NCI-H526 treated with DMSO at 0.1 percent for 48 hours (cell line): ENCODE data around the gene GPR12.
"Not testable (repeated sequence)": the region's sequence is repeated elsewhere in the genome, so short reads cannot be mapped to it uniquely, and the experiment has no call there.

ENCODE experiments used
- DNase-seq: peaks from one replicate; lab custom pipeline; 2025; lab: John Stamatoyannopoulos, UW

Gene GPR12

GRCh38 chr13:26749285-26749684, 11.3 kb downstream of the GPR12 start:
- no peak for DNase-seq

- no peak for DNase-seq
Observed at GRCh38 chr13:26747706-26748105, 12.9 kb downstream of the GPR12 start.

- no peak for DNase-seq
Observed at GRCh38 chr13:26743971-26744370, 16.6 kb downstream of the GPR12 start.

- no peak for DNase-seq
Observed at GRCh38 chr13:26742691-26743358, 17.8 kb downstream of the GPR12 start.

- no peak for DNase-seq
Observed at GRCh38 chr13:26735677-26736076, 24.9 kb downstream of the GPR12 start.

GRCh38 chr13:26727633-26728032, 33.0 kb downstream of the GPR12 start:
- DNase-seq, result no peak

- no peak for DNase-seq
Observed at GRCh38 chr13:26727122-26727521, 33.5 kb downstream of the GPR12 start.

- DNase-seq, result no peak
Observed at GRCh38 chr13:26726684-26727083, 33.9 kb downstream of the GPR12 start.

GRCh38 chr13:26723620-26724019, 37.0 kb downstream of the GPR12 start:
- DNase-seq, result not testable (repeated sequence)

- DNase-seq, result no peak
Observed at GRCh38 chr13:26722321-26722720, 38.3 kb downstream of the GPR12 start.

GRCh38 chr13:26721251-26722121, 39.1 kb downstream of the GPR12 start:
- no peak for DNase-seq

GRCh38 chr13:26719356-26719945, 41.1 kb downstream of the GPR12 start:
- no peak for DNase-seq

- DNase-seq, result no peak
Observed at GRCh38 chr13:26718872-26719271, 41.7 kb downstream of the GPR12 start.

- DNase-seq, result no peak
Observed at GRCh38 chr13:26718146-26718545, 42.4 kb downstream of the GPR12 start.

- DNase-seq, result no peak
Observed at GRCh38 chr13:26716984-26717383, 43.6 kb downstream of the GPR12 start.

GRCh38 chr13:26713341-26713740, 47.2 kb downstream of the GPR12 start:
- DNase-seq, result no peak

- no peak for DNase-seq
Observed at GRCh38 chr13:26711211-26711610, 49.4 kb downstream of the GPR12 start.

- DNase-seq, result no peak
Observed at GRCh38 chr13:26710166-26710565, 50.4 kb downstream of the GPR12 start.

- DNase-seq, result no peak
Observed at GRCh38 chr13:26709461-26709860, 51.1 kb downstream of the GPR12 start.

GRCh38 chr13:26708007-26708297, 52.6 kb downstream of the GPR12 start:
- no peak for DNase-seq

GRCh38 chr13:26707122-26708006, 53.2 kb downstream of the GPR12 start:
- DNase-seq, result peak; percentile 73

- no peak for DNase-seq
Observed at GRCh38 chr13:26706381-26706780, 54.2 kb downstream of the GPR12 start.
